H1 (cell line): ENCODE data around the gene MADD. TPM values are rescaled to one million over a fixed set of nuclear protein-coding genes. Genes with fewer than 3 reads are reported as not detected.

ENCODE experiments used
- CTCF ChIA-PET: fragments of 300-600 bp; sonication (Branson Sonifier 250); formaldehyde crosslinking; loops from one replicate; lab custom pipeline; 2021; ENCODE audit not compliant: partially characterized antibody; lab: Charles Lee
- POLR2A ChIA-PET: fragments of 300-600 bp; sonication (Branson Sonifier 250); formaldehyde crosslinking; loops from one replicate; lab custom pipeline; 2021; ENCODE audit warnings: inconsistent platforms; ENCODE audit not compliant: partially characterized antibody; lab: Charles Lee
- DNase-seq, 2 experiments: peaks; one replicate each; pipeline versions ENCODE4 v3.0.0 to v3.0.0-alpha.2; 2010 to 2022; ENCODE audit warnings: low spot score in 2 of 2, low read depth in 1 of 2, mixed read lengths in 1 of 2
- FAIRE-seq: peaks from 2 replicates; lab custom pipeline; 2011; peaks lifted over from hg19 to GRCh38; lab: Jason Lieb, UNC
- H2AFZ ChIP-seq: 2 replicates; pipeline ENCODE4 v1.8.1; 2012; ENCODE audit warnings: low read length, inconsistent platforms
- H2AK5ac ChIP-seq: 2 replicates; pipeline ENCODE4 v1.6.1; 2013; ENCODE audit warnings: low read depth, low read length
- H2BK120ac ChIP-seq: replicated peaks from 2 replicates; pipeline ENCODE3; 2013; ENCODE audit warnings: low read depth, low read length, inconsistent platforms
- H2BK12ac ChIP-seq: 2 replicates; pipeline ENCODE4 v1.6.1; 2013; ENCODE audit warnings: low read depth, low read length
- H2BK15ac ChIP-seq: 2 replicates; pipeline ENCODE4 v1.6.1; 2013; ENCODE audit warnings: low read length
- H2BK20ac ChIP-seq: 2 replicates; pipeline ENCODE4 v1.6.1; 2013; ENCODE audit warnings: low read length
- H2BK5ac ChIP-seq: 2 replicates; pipeline ENCODE4 v1.6.1; 2013; ENCODE audit warnings: low read depth, low read length
- H3K14ac ChIP-seq: 2 replicates; pipeline ENCODE4 v1.6.1; 2013; ENCODE audit warnings: inconsistent platforms; ENCODE audit not compliant: insufficient read length
- H3K18ac ChIP-seq: 2 replicates; pipeline ENCODE4 v1.6.1; 2013; ENCODE audit warnings: low read length; ENCODE audit errors: extremely low read depth
- H3K23ac ChIP-seq: 2 replicates; pipeline ENCODE4 v1.6.1; 2013; ENCODE audit warnings: inconsistent platforms; ENCODE audit not compliant: insufficient read length
- H3K23me2 ChIP-seq: 2 replicates; pipeline ENCODE4 v1.6.1; 2013; ENCODE audit warnings: low read depth, low read length
- H3K27ac ChIP-seq: 2 replicates; pipeline ENCODE4 v1.6.1; 2011; ENCODE audit warnings: low read depth, low read length, inconsistent platforms
- H3K27me3 ChIP-seq, 4 experiments: replicated peaks in 1 of 4; 1 replicate in 1 of 4; 2 replicates in 3 of 4; pipeline versions ENCODE4 v1.6.1 to v1.8.1; 2011 to 2013; ENCODE audit warnings: low read length in 3 of 4, mild to moderate bottlenecking in 3 of 4, inconsistent platforms in 2 of 4, mixed read lengths in 2 of 4, moderate library complexity in 1 of 4; ENCODE audit not compliant: control insufficient read depth in 3 of 4, insufficient read depth in 3 of 4; ENCODE audit errors: extremely low read depth in 1 of 4
- H3K36me3 ChIP-seq, 4 experiments: 2 replicates each; pipeline versions ENCODE4 v1.6.1 to v1.8.1; 2011 to 2013; ENCODE audit warnings: mild to moderate bottlenecking in 4 of 4, low read length in 3 of 4, moderate library complexity in 2 of 4, control low read depth in 1 of 4, inconsistent platforms in 1 of 4; ENCODE audit not compliant: insufficient read depth in 4 of 4, control insufficient read depth in 2 of 4
- H3K4ac ChIP-seq: replicated peaks from 2 replicates; pipeline ENCODE3; 2013; ENCODE audit warnings: low read length, low read depth, mixed read lengths, inconsistent platforms; ENCODE audit not compliant: insufficient read length
- H3K4me1 ChIP-seq, 4 experiments: replicated peaks in 1 of 4; 1 replicate in 1 of 4; 2 replicates in 3 of 4; pipeline versions ENCODE4 v1.6.1 to v1.8.1; 2011 to 2013; ENCODE audit warnings: low read length in 3 of 4, inconsistent platforms in 2 of 4, mixed read lengths in 1 of 4; ENCODE audit not compliant: insufficient read depth in 4 of 4, control insufficient read depth in 3 of 4
- H3K4me2 ChIP-seq, 2 experiments: 2 replicates each; pipeline versions ENCODE4 v1.6.1 to v1.8.1; 2011 to 2013; ENCODE audit warnings: low read depth in 2 of 2, low read length in 2 of 2, control low read depth in 1 of 2, inconsistent platforms in 1 of 2, mild to moderate bottlenecking in 1 of 2; ENCODE audit not compliant: insufficient read depth in 1 of 2
- H3K4me3 ChIP-seq, 4 experiments: fragments of 200-600, 300-600 bp in 1 of 4; sonication (generic), shearing (Covaris generic), sonication (Bioruptor Twin) in 1 of 4; 2 replicates each; pipeline versions ENCODE4 v1.5.1 to v1.8.1; 2011 to 2016; ENCODE audit warnings: low read length in 4 of 4, low read depth in 3 of 4, control low read depth in 2 of 4, inconsistent platforms in 2 of 4, mild to moderate bottlenecking in 2 of 4, mixed read lengths in 1 of 4, moderate library complexity in 1 of 4; ENCODE audit not compliant: insufficient read depth in 2 of 4; ENCODE audit errors: extremely low read depth in 1 of 4
- H3K56ac ChIP-seq: replicated peaks from 2 replicates; pipeline ENCODE3; 2013; ENCODE audit warnings: low read depth, mild to moderate bottlenecking, mixed read lengths, low read length, inconsistent platforms; ENCODE audit not compliant: insufficient read length
- H3K79me1 ChIP-seq: 2 replicates; pipeline ENCODE4 v1.6.1; 2013; ENCODE audit warnings: low read depth, low read length, control low read depth
- H3K79me2 ChIP-seq, 2 experiments: 2 replicates each; pipeline versions ENCODE4 v1.6.1 to v1.8.1; 2012 to 2013; ENCODE audit warnings: low read length in 2 of 2, mild to moderate bottlenecking in 2 of 2, inconsistent platforms in 1 of 2; ENCODE audit not compliant: insufficient read depth in 2 of 2, control insufficient read depth in 1 of 2
- H3K9ac ChIP-seq, 4 experiments: replicated peaks in 1 of 4; 1 replicate in 1 of 4; 2 replicates in 3 of 4; pipeline versions ENCODE4 v1.6.1 to v1.8.1; 2011 to 2013; ENCODE audit warnings: low read depth in 3 of 4, low read length in 3 of 4, control low read depth in 2 of 4, mild to moderate bottlenecking in 2 of 4, moderate library complexity in 2 of 4, inconsistent platforms in 1 of 4; ENCODE audit errors: extremely low read depth in 1 of 4
- H3K9me3 ChIP-seq, 2 experiments: 2 replicates each; pipeline versions ENCODE4 v1.6.1 to v1.8.1; 2012 to 2013; ENCODE audit warnings: mild to moderate bottlenecking in 2 of 2, moderate library complexity in 2 of 2, control low read depth in 1 of 2, inconsistent platforms in 1 of 2, low read depth in 1 of 2, low read length in 1 of 2, mixed read lengths in 1 of 2; ENCODE audit not compliant: insufficient read depth in 2 of 2
- H4K20me1 ChIP-seq, 2 experiments: replicated peaks in 1 of 2; 2 replicates each; pipeline versions ENCODE3 to v1.8.1; 2011 to 2013; ENCODE audit warnings: inconsistent platforms in 2 of 2, low read length in 2 of 2, mild to moderate bottlenecking in 1 of 2; ENCODE audit not compliant: insufficient read depth in 2 of 2, control insufficient read depth in 1 of 2
- H4K5ac ChIP-seq: 2 replicates; pipeline ENCODE4 v1.6.1; 2013; ENCODE audit warnings: low read length, low read depth, mixed read lengths, inconsistent platforms; ENCODE audit not compliant: insufficient read length
- H4K8ac ChIP-seq: 2 replicates; pipeline ENCODE4 v1.8.0; 2013; ENCODE audit warnings: mild to moderate bottlenecking, moderate library complexity, low read length, inconsistent platforms; ENCODE audit not compliant: insufficient read depth; ENCODE audit errors: extremely low read depth
- H4K91ac ChIP-seq: replicated peaks from 2 replicates; pipeline ENCODE3; 2013; ENCODE audit warnings: low read length, mixed read lengths, inconsistent platforms; ENCODE audit not compliant: insufficient read length
- CHD2 ChIP-seq: IDR thresholded peaks from 2 replicates; pipeline ENCODE4 v1.6.1; 2012; ENCODE audit warnings: low read length, improper control_type of control experiment
- CTBP2 ChIP-seq: IDR thresholded peaks from 2 replicates; pipeline ENCODE4 v1.7.0; 2011; ENCODE audit warnings: borderline replicate concordance, mild to moderate bottlenecking, moderate library complexity, mixed read lengths, low read length; ENCODE audit not compliant: insufficient read depth, insufficient read length
- EP300 ChIP-seq, 2 experiments: IDR thresholded peaks; 1 replicate in 1 of 2; 2 replicates in 1 of 2; pipeline ENCODE4 v1.6.1; 2011 to 2012; ENCODE audit warnings: low read depth in 2 of 2, low read length in 2 of 2, mild to moderate bottlenecking in 2 of 2, borderline replicate concordance in 1 of 2, inconsistent platforms in 1 of 2, moderate library complexity in 1 of 2
- NRF1 ChIP-seq: IDR thresholded peaks from 2 replicates; pipeline ENCODE4 v1.6.1; 2011; ENCODE audit warnings: mild to moderate bottlenecking, low read depth, low read length, improper control_type of control experiment
- TBP ChIP-seq: IDR thresholded peaks from 2 replicates; pipeline ENCODE4 v1.6.1; 2011; ENCODE audit warnings: low read depth, low read length, improper control_type of control experiment
- TCF12 ChIP-seq: IDR thresholded peaks from 2 replicates; pipeline ENCODE4 v1.6.1; 2011; ENCODE audit warnings: low read depth, mild to moderate bottlenecking, low read length
- ZNF274 ChIP-seq: IDR thresholded peaks from 2 replicates; pipeline ENCODE4 v1.7.0; 2012; ENCODE audit warnings: low read length, borderline replicate concordance; ENCODE audit errors: extremely low read depth
- WGBS, 2 experiments: shearing (Covaris generic) in 1 of 2; methylation state at CpG; one replicate each; pipeline versions ENCODE4 v1.1.6 to v1.1.7; 2013 to 2015; ENCODE audit warnings: low lambda C conversion rate in 2 of 2, mixed read lengths in 2 of 2, inconsistent platforms in 1 of 2, low coverage in 1 of 2, missing lambda C conversion rate in 1 of 2; ENCODE audit not compliant: insufficient replicate concordance in 2 of 2, insufficient coverage in 1 of 2, insufficient read length in 1 of 2; ENCODE audit errors: extremely low coverage in 1 of 2, missing lambda C conversion rate in 1 of 2; 5-methylcytosine and 5-hydroxymethylcytosine counted together
- polyA plus RNA-seq, 7 experiments: library from polyadenylated mRNA; depleted of rRNA in 3 of 7; stranded (reverse) in 5 of 7; unstranded in 2 of 7; fragments of >200 nt in 5 of 7; fragments of 200-250 nt in 2 of 7; gene quantifications; 1 replicate in 5 of 7; 2 replicates in 1 of 7; 4 replicates in 1 of 7; pipeline versions ENCODE4 v1.2.1 to v1.2.3, GENCODE V29; 2011 to 2013; ENCODE audit warnings: missing spikeins in 2 of 7, mixed read lengths in 2 of 7
- total RNA-seq: library from RNA; stranded (reverse); fragmentation: NEBNext Ultra II Directional; extraction: Animal tissue kit (Norgen Biotek cat#: 25700); gene quantifications from 2 replicates; pipeline ENCODE4 v1.2.1, GENCODE V29; 2021
- TF ChIP-seq, protein P1 (sequence below): IDR thresholded peaks from 2 replicates; pipeline ENCODE4 v1.6.1; 2011; ENCODE audit warnings: low read depth, mild to moderate bottlenecking, low read length; ENCODE audit not compliant: insufficient read depth

The MADD gene
- total and polyA plus RNA-seq, 2 of the 8 experiments (the other 6 are each of a cell fraction or from before 2014, with no cell fraction given) = 32.5 to 45.4 TPM

DNA sequence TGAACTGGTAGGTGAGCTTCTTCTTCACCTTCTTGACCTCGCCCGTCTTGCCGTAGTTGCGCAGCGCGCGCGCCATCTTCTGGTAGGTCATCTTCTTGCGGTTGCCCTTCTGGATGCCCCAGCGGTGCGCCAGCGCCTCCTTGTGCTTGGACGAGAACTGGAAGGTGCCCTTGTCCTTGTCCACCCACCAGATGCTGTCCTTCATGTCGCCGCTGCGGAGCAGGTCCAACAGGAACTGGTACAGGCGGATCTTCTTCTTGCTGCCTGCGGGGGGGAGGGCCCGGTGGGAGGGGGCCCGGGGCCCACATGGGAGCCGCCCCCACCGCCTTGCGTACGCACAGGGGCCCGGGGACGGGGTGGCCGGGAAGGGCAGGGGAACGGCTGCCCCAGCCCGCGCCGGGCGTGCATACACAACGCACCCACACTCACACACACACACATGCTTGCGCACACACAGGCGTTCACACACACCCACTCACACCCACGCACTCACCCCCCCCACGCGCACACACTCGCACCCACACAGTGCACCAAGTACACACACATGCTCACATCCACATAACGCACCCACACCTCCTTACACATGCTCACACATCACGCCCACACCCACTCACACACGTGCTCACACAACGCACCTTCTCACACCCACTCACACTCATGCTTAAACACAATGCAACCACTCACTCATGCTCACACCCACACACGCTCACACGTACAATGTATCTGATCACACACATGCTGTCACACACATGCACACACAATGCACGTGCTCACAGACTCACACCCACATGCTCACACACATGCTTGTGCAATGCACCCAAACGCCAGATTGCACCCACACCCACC is 85.6 kb downstream of the MADD start:
- DNase-seq (peak; percentile 95 to 100), FAIRE-seq (peak; percentile 80)
- peak overlapping the region; percentile 73; the same call in 1 of the 2 replicates for H2BK12ac ChIP-seq
- peak overlapping the region; percentile 41 for H2BK5ac ChIP-seq
- H3K9ac ChIP-seq = no peak overlapping the region; a peak in 1 of 7 replicates
- peak overlapping the region in 1 of 2 experiments; percentile 60; a peak in 2 of 4 replicates for H3K4me2 ChIP-seq
- no peak overlapping the region for H3K23ac ChIP-seq
- H2BK15ac ChIP-seq = peak overlapping the region; percentile 97
- H3K27ac ChIP-seq = no peak overlapping the region
- no peak overlapping the region; the same call in 1 of the 2 replicates for H4K8ac ChIP-seq
- 44 to 100% methylated on average over 2 to 28 of the region's 47 CpGs for WGBS, 2 experiments
- H3K79me1 ChIP-seq = 0 out of 2 replicates have a peak, but pooled peaks cover 2% of the 10 kb centered on the region
- H3K23me2 ChIP-seq = peaks cover 16% of the 10 kb centered on the region
- H3K4me1 ChIP-seq = peaks cover 0 to 12% (median 5%) of the 10 kb centered on the region in 4 experiments; a peak in 6 of 7 replicates
- peak overlapping the region; percentile 94 for H2AK5ac ChIP-seq
- H3K36me3 ChIP-seq = no peaks in the 10 kb centered on the region; a peak in 1 of 8 replicates
- CTCF ChIA-PET = interaction anchor here (0.6 to 2.6 kb wide), 55 partner anchors 8 to 226 kb away, joined by 3 to 32 read pairs (median 4); partner anchors contain the start of genes ACP2 and NR1H3
- H3K27me3 ChIP-seq = no peaks in the 10 kb centered on the region
- no peak overlapping the region for H2BK120ac ChIP-seq
- H2AFZ ChIP-seq = no peak overlapping the region
- H3K4me3 ChIP-seq = peak overlapping the region; percentile 5 to 59 (median 18); a peak in 5 of 8 replicates
- H3K14ac ChIP-seq = no peak overlapping the region
- H3K4ac ChIP-seq = peak overlapping the region; percentile 55
- H4K5ac ChIP-seq = no peak overlapping the region
- H3K9me3 ChIP-seq = peaks cover 0 to 5% of the 10 kb centered on the region in 2 experiments; a peak in 1 of 4 replicates
- no peaks in the 10 kb centered on the region for H3K79me2 ChIP-seq
- no peak overlapping the region for H3K56ac ChIP-seq
- peak overlapping the region; percentile 90 for H4K91ac ChIP-seq
- 0 out of 2 replicates have a peak overlapping the region, but pooled peaks have one; percentile 51 for H2BK20ac ChIP-seq
- POLR2A ChIA-PET = interaction anchor here (0.7 to 1.6 kb wide), 7 partner anchors 23 to 100 kb away, joined by 3 read pairs; no protein-coding TSS in a partner anchor
- H4K20me1 ChIP-seq = peaks cover 0 to 12% of the 10 kb centered on the region in 2 experiments
- H3K18ac ChIP-seq = 0 out of 2 replicates have a peak overlapping the region, but pooled peaks have one; percentile 78
- TF ChIP-seq CHD2 = no peak
- TF ChIP-seq NRF1 = no peak
- TF ChIP-seq TCF12 = no peak
- peak; percentile 45; the same call in 1 of the 2 replicates for TF ChIP-seq TBP
- TF ChIP-seq CTBP2 = no peak
- TF ChIP-seq, protein P1, sequence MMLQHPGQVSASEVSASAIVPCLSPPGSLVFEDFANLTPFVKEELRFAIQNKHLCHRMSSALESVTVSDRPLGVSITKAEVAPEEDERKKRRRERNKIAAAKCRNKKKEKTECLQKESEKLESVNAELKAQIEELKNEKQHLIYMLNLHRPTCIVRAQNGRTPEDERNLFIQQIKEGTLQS = peak; percentile 64; the same call in 1 of the 2 replicates
- 0 out of 3 replicates have a peak, but pooled peaks of 1 of the 2 experiments have one; percentile 9 for TF ChIP-seq EP300 (IDR thresholded peaks at IDR 0.05; ENCODE audit: borderline replicate concordance in 1 of 2, low read depth in 2 of 2, low read length in 2 of 2)
- TF ChIP-seq ZNF274 = no peak
